Islet precursor cell (in vitro differentiated cells): ENCODE measurements around the gene C10orf90.

Source experiments
- DNase-seq: peaks from one replicate; pipeline ENCODE4 v3.0.0-alpha.2; 2018

The C10orf90 gene

DNA sequence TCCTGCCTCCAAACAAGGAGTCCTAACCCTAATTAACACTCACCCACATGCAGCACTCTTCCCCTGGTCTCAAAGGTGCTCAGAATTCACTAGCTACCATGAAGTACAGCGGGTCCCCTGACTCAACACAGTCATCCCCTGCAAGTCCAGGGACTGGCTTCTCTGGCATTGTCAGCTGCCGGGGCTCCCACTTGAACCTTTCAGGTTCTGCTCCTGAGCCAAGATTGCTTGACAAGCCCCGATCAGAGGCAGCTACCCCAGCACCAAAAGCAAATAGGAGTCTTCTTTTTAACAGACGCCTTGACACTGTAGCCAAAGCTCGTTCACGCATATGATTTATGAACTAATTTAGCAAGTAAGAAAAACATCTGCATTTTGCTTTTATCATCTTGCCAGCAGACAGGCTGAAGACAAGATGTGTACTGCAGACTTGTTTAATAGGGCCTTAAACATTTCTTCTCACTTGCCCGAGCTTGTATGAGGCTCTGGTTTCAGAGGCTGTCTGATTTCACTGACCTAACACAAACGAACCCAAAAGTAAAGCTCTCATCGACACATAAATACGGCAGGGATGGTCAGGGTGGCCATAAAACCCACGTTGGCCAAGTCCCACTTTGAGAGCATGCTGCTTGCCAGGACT is 214.6 kb downstream of the C10orf90 start:
- peak; percentile 9 for DNase-seq

DNA sequence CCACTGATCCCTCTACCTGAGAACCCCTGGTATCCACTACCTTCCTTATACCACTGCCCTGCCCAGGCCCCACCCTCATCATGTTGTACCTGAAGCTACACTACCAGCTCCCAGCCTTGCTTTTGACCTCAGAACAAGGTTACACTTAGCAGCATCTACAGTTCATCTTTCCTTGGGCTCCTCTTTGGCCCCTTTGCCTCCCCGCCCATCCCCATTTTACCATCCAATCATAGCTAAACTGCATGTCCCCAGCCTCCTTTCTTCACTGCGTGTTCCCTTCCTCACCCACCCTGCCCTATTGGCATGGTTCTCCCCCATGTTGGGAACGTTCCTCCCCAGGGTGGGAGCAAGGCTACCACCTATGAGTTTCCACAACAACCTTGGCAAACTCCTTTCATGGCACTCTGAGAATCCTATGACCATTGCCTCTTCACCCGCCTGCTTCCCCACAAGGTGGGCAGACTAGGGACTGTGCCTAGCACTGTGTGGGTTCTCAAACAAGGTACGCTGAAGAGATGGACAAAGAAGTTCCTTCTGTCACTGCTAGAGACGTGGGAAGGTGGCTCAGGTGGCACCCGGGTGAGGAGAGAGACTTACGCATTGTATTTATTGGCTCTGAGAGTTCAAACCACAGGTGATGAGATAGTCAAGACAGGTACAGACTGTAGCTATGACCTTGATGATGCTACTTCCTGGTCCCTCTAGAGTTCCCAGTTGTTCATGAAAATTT is 215.3 kb downstream of the C10orf90 start:
- peak; percentile 19 for DNase-seq

GRCh38 chr10:126454045-126454751 is 216.3 kb downstream of the C10orf90 start:
- peak; percentile 22 for DNase-seq

DNA sequence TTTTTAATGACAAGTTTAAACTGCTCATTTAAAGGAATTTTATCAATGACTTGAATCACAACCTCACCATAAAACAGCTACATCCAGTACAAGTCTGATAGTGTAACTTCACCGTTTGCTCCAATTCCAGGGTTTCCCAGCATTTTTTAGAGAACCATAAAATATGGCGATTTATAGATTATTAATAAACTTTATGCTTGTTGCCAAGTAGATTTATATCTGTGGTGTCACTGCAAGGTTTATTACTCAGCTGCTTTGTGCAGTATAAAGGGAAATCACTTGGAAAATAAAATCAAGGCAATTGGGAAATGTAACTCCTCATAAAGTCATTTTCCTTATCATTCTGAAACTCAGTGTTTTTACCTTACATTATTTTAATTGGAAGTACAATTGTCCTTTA is 218.2 kb downstream of the C10orf90 start:
- no peak for DNase-seq

- no peak for DNase-seq
These were observed 222.4 kb downstream of the C10orf90 start for GRCh38 chr10:126448091-126448490.

DNA sequence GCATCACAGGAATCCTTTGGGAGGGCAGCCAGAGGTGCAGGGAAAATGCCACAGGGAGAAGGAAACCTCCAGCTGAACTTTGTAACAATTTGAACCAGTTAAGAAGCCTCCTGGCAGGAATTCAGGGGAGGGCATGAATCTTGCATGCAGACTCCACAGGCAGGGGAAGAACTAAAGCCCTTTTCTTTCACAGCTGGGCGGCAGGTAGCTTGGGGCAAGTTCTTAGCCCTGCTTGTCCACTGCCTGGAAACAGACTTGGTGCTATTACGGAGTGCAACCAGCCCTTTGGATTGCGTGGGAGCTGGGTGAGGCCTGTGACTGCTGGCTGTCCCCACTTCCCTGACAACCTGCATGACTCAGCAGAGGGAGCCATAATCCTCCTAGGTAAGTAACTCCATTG is 230.6 kb downstream of the C10orf90 start:
- DNase-seq, result no peak

DNA sequence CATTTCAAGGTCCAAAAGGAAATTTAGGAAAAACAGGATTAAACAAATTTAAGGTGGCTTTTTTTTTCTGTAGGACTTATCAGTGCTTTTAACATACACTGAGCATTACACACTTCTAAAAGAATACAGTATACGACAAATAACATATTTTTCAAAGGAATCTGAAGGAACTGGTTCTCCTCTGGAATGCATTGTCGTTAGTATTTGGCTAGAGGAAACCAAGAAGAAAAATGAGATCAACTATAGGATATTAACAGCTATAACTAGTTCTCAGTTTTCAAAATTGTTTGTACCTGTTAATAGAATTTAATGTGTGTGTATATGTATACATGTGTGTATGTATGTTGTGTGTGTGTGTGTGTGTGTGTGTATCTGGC is 232.1 kb downstream of the C10orf90 start:
- DNase-seq, result no peak

DNA sequence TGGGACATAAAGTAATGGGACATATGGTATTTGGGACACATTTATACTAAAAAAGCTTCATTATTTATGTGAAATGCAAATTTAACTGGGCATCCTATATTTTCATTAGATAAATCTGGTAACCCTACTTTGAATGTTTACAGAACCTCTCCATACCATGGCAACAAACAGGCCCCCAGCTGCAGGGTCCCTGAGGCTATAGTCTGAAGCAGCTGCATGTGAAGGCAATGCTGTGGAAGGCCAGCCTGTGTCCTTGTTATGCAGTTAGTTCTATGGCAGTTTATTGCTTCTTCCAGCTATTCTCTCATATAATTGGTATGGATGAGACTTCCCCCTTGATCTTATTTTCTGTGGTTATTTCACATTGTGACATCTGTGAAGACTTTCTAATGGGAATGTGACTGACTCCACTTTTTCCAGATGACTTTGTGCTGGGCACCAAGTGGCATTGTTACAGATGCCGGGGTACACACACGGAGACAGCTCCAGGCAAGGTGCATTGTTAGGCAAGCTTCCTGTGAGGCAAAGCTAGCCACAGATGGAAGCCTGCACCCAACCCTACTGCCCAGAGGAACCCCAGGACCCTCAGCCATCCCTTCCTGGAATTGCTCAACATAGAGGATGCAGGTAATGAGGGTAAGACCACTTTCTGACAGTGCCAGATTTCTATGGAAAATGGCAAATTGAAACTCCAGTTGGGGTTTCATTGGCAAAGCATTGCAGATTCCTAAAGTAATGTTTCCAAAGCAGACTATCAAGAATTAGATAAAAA is 232.7 kb downstream of the C10orf90 start:
- no peak for DNase-seq

- no peak for DNase-seq
These were observed 236.3 kb downstream of the C10orf90 start for GRCh38 chr10:126434235-126434634.

DNA sequence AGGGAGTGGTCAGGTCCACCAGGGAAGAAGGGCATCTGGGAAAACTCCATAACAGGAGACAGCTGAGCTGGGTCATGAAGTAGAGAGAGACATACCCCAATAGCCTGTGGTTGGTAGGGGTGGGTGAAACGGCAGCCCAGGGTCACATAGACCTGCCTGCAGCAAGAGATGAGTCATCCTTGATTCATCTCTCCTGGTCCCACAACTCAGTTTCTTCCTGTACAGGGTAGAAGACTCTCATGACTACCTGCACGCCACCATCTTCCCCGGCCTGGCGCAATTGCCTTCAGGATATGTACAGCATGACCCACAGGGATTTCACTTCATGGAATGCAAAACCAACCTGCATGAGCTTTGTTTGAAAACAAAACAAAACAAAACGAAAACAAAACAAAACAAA is 237.1 kb downstream of the C10orf90 start:
- DNase-seq, result no peak

GRCh38 chr10:126432507-126432906 is 238.0 kb downstream of the C10orf90 start:
- DNase-seq, result no peak

DNA sequence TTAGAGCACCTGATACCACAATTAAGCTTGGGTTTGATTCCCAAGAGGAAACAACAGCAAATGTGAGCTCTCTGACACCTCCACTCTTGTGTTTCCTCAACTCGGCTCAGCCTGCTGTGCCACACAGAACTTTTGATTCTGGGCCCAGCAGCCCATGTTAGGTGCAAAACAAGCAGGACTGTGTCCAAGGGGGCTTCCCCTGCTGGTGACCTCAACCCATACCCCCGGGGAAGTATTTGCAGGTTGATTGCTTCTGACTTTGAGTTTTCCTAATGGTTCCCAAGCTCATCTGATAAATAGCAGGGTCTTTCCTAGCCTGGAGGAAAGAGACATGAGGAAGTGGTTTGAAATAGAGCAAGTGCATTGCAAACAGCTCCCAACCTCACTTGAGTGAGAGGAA is 238.7 kb downstream of the C10orf90 start:
- no peak for DNase-seq

DNA sequence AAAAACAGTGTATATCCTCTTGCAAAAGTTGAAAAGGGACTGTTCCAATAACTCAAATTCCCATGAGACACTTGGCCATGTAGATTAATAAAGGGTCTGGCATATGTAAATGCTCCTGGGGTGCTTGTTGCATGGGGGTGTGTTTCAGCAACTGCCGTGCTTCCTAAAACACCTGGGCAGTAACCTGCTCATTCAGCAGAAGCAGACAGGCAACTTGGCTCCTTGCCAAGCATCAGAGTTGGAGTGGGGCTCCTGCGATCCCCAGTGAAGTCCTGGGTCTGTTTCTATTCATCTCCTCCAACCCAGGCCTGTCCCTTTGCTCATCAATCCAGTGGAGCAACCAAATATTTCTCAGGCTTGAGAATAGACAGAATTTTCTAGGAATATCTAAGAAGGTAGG is 240.0 kb downstream of the C10orf90 start:
- no peak for DNase-seq

DNA sequence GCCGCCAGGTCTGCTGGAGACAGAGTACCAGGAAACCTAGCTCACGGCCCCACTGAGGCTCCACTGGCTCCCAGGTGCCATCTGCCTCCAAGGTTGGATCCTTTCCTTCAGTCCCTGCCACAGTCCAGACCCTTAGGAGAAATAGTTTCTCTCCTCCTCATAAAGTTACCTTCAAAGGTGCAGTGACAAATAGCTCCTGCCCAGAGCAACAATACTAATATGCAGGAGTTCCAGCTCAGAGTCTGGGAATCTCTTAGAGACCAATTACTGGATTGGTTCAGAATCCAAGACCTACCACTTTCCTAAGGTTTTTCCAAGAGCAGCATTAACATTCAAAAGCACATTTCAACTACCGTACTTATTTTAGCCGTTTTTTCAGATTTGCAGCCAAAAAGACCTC is 241.2 kb downstream of the C10orf90 start:
- no peak for DNase-seq

GRCh38 chr10:126425489-126426065 is 244.9 kb downstream of the C10orf90 start:
- peak; percentile 64 for DNase-seq

DNA sequence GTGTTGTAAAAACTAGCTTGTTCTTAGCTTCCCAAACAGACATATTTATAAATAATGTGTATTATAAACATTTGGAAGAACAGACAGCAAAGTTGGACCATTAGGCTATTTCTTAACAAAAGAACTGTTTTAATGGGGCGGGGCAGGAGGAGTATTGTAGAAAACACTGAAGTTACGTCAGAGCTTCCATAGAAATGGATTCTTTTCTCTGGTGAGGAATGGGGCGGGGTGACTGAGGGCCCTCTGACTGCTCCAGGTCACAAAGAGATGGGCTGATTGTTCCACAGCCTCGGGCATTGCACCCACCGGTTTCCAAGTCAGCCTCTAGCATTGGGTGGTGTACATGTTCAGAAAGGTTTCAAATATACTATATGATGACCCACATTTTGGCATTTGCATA is 245.5 kb downstream of the C10orf90 start:
- DNase-seq, result no peak

- DNase-seq, result no peak
These were observed 246.6 kb downstream of the C10orf90 start for GRCh38 chr10:126423732-126424491.

- no peak for DNase-seq
These were observed 247.9 kb downstream of the C10orf90 start for GRCh38 chr10:126422567-126422966.

DNA sequence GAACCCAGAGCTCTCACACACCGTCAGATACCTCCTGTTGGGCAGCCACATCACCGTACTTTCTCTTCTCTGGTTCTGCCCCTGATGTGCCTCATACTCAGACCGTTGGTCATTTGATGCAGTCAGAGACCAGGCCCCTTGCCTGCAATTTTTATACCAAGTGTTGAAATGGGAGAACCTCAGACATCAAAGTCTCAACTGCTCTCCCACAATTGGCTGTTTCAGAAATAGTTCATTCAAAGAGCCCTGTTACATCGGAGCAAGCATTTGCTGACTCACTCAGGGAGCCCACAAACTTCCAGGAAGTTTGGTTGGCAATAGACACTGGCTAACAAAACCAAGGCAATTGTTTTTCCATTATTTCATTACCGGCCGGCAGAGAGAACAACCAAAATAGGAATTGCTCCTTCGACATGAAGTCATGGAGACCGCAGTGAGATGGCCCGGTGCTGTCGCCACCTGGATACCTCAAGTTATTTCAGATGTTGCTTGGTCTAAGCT is 248.7 kb downstream of the C10orf90 start:
- no peak for DNase-seq

- DNase-seq, result no peak
These were observed 249.8 kb downstream of the C10orf90 start for GRCh38 chr10:126420567-126421300.

DNA sequence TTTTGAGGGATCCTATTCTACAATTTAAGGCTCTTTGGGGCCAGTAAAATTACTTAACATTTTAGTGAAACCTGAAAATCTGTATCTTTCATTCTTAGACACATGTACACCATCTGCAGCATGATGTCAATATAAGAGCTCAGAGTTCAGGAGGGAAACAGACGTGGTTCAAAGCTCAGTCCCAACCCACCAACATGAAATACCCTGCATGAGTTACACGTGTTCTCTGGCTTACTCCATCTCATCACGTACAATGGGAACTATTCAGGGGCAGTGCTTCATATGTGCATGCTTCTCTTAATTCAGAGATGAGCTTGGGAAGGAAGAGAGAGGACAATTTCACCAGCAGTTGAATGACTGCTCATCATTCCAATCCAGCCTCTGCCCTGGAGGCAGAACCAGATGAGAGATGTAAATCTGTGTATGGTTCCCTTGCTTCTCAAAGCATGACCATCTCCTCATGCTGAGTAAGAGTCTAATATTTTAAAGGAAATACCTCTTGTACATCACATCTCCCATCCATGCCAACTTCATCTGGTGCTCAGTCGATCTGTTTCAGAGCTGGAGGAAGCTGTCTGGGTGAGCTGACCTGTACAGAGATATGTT is 253.2 kb downstream of the C10orf90 start:
- no peak for DNase-seq
